Breast epithelium (tissue), 4 donors: ENCODE results near the gene GAK. TPM values are rescaled to one million over a fixed set of nuclear protein-coding genes. Genes with fewer than 3 reads are reported as not detected.

ENCODE experiments used
- DNase-seq, 2 donors: peaks; one replicate each; pipeline ENCODE4 v3.0.0-alpha.2; 2019; ENCODE audit warnings: low spot score in 2 of 2
- H3K27ac ChIP-seq, 2 donors: fragments of 200-600 bp; sonication (generic) in 1 of 2; one replicate each; pipeline ENCODE4 v1.5.1; 2016 to 2019; ENCODE audit warnings: mild to moderate bottlenecking in 1 of 2
- H3K27me3 ChIP-seq, 2 donors: fragments of 200-600 bp; sonication (generic) in 1 of 2; one replicate each; pipeline versions ENCODE4 v1.5.1 to v1.6.0; 2017 to 2019; ENCODE audit warnings: control low read depth in 1 of 2, mild to moderate bottlenecking in 1 of 2
- H3K36me3 ChIP-seq: fragments of 200-600 bp; one replicate; pipeline ENCODE4 v1.5.1; 2019
- H3K4me1 ChIP-seq, 2 donors: fragments of 200-600 bp; sonication (generic); one replicate each; pipeline ENCODE4 v1.5.1; 2016 to 2019; ENCODE audit warnings: control low read depth in 1 of 2
- H3K4me3 ChIP-seq, 3 donors: fragments of 200-600 bp; sonication (generic); 1 replicate in 2 of 3; 2 replicates in 1 of 3; pipeline ENCODE4 v1.5.1; 2016 to 2019; ENCODE audit warnings: mild to moderate bottlenecking in 3 of 3, moderate library complexity in 2 of 3
- H3K9me3 ChIP-seq, 2 donors: fragments of 200-600 bp; sonication (generic) in 1 of 2; one replicate each; pipeline ENCODE4 v1.5.1; 2016 to 2019; ENCODE audit warnings: control low read depth in 1 of 2
- CTCF ChIP-seq, 3 donors: fragments of 450-650 bp; IDR thresholded peaks; one replicate each; pipeline ENCODE4 v1.5.1; 2016 to 2017; ENCODE audit warnings: antibody characterized with exemption in 3 of 3, mild to moderate bottlenecking in 3 of 3, moderate library complexity in 3 of 3
- POLR2A ChIP-seq: fragments of 450-650 bp; IDR thresholded peaks from one replicate; pipeline ENCODE4 v1.6.1; 2016; ENCODE audit warnings: antibody characterized with exemption, mild to moderate bottlenecking, moderate library complexity
- POLR2AphosphoS5 ChIP-seq, 3 donors: sonication (generic); formaldehyde crosslinking; IDR thresholded peaks; one replicate each; pipeline ENCODE4 v1.6.1; 2017; ENCODE audit warnings: antibody characterized with exemption in 3 of 3
- intact Hi-C: fragments of 100-400 bp; cut with DNase I; formaldehyde crosslinking; loops from one replicate; pipeline ENCODE4 v1.15.1; 2023; ENCODE audit warnings: low total_unique reads
- total RNA-seq, 3 donors: library from RNA; depleted of rRNA; stranded (reverse); fragments of >200 nt; gene quantifications; one replicate each; pipeline ENCODE4 v1.1.0, GENCODE V29; 2016

GAK gene
- total RNA-seq, 3 donors from 2014 or later: 76.2 to 95.7 (median 81.9) TPM

GRCh38 chr4:880684-881405 lies 51.3 kb downstream of the GAK start:
- TF ChIP-seq CTCF (IDR thresholded peaks at IDR 0.05) (no peak), POLR2AphosphoS5 (IDR thresholded peaks at IDR 0.05) (no peak), POLR2A (no peak)
- H3K4me1 ChIP-seq: no peaks in the 10 kb centered on the region
- H3K27ac ChIP-seq: no peak overlapping the region
- no peaks in the 10 kb centered on the region for H3K9me3 ChIP-seq
- H3K36me3 ChIP-seq: peaks cover 13% of the 10 kb centered on the region
- H3K4me3 ChIP-seq: no peak overlapping the region
- H3K27me3 ChIP-seq: no peaks in the 10 kb centered on the region
- no peak for DNase-seq
- intact Hi-C loops: no loop called here

DNA sequence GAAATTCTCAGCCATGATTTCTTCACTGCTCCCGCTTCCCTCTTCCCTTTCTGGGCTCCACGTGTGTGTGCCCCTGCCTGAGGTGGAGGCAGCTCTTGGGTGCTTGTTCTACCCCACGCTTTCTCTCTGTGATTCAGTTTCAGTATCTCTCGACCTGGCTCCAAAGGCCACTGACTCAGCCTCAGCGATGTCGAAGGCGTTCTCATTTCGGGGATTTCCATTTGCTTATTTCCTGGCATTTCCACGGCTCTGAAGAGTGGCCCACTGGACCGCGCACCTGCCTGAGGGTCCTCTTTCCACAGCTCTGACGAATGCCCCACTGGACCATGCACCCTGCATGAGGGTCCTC lies 52.4 kb downstream of the GAK start:
- H3K4me3 ChIP-seq: no peak overlapping the region
- H3K9me3 ChIP-seq: no peaks in the 10 kb centered on the region
- no peaks in the 10 kb centered on the region for H3K4me1 ChIP-seq
- no peak for TF ChIP-seq POLR2AphosphoS5 (IDR thresholded peaks at IDR 0.05)
- TF ChIP-seq POLR2A: no peak
- TF ChIP-seq CTCF (IDR thresholded peaks at IDR 0.05): no peak
- peaks cover 13% of the 10 kb centered on the region for H3K36me3 ChIP-seq
- H3K27ac ChIP-seq: no peak overlapping the region
- DNase-seq: no peak
- no peaks in the 10 kb centered on the region for H3K27me3 ChIP-seq
- intact Hi-C loops: no loop called here

DNA sequence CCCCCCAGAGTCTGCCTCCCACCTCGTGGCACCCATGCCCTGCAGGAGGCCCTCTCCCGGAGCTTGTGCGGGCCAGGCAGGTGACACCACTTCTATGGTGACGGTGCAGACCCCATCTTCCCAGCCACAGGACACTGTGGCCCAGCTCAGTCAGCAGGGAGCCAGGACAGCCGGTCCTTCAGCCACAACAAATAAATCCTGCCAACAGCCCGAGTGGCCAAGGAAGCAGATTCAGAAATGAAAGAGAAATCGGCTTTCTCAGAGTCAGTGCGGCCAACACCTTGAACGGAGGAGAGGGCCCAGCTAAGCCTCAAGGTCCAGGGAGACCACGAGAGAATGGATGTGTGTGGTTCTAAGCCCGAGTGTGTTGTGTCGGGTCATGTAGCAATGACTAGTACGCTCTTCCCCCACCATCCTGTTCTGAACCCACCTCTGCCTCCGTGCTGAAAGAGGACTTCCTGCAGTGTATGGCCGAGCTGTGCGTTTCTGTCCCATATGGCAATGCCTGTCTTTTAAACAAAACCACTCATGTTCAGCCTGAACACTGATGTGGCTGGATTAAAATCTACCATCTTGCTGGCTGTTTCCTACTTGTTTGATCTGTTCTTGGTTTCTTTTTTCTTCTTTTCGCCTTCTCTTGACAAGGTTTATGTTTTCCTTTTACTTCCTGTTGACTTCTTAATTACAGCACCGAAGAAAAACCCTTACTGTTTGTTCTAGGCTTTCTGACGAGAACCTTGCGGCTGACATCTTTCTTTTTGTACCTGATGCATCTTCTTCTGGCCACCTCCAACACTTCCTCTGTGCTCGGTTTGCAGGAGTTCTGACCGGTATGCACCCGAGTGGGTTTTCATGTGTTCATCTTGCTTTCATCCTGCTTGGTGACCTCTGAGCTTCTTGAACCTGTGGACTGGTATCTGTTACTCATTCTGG lies 53.1 kb downstream of the GAK start:
- peaks cover 13% of the 10 kb centered on the region for H3K36me3 ChIP-seq
- H3K27ac ChIP-seq: no peak overlapping the region
- DNase-seq: no peak
- H3K9me3 ChIP-seq: no peaks in the 10 kb centered on the region
- H3K27me3 ChIP-seq: no peaks in the 10 kb centered on the region
- no peak overlapping the region for H3K4me3 ChIP-seq
- no peaks in the 10 kb centered on the region for H3K4me1 ChIP-seq
- intact Hi-C loops: no loop called here
- TF ChIP-seq POLR2AphosphoS5 (IDR thresholded peaks at IDR 0.05) (no peak), CTCF (IDR thresholded peaks at IDR 0.05) (no peak), POLR2A (no peak)

DNA sequence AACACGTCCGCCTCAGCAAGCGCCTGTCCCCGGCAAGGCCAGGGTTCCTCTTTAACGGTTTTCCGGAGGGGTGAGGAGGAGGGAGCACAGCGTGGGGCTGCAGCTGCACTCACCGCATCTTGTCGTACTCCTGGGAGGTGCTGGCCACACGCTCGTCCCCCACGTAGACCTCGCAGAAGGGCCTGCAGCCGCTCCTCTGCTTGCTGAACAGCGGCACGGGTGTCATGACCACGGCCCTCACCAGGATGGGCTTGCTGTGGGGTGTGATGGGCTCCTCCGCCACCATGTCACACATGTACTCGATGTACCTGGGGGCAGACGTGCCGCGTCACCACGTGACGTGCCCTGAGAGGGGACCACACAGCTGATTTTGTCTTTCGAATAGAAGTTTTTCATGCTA lies 54.6 kb downstream of the GAK start:
- H3K27ac ChIP-seq: no peak overlapping the region
- H3K9me3 ChIP-seq: no peaks in the 10 kb centered on the region
- H3K4me1 ChIP-seq: no peaks in the 10 kb centered on the region
- intact Hi-C loops: no loop called here
- no peak for DNase-seq
- H3K27me3 ChIP-seq: no peaks in the 10 kb centered on the region
- TF ChIP-seq POLR2A: no peak
- no peak for TF ChIP-seq CTCF (IDR thresholded peaks at IDR 0.05)
- TF ChIP-seq POLR2AphosphoS5 (IDR thresholded peaks at IDR 0.05): no peak
- H3K4me3 ChIP-seq: no peak overlapping the region
- H3K36me3 ChIP-seq: peaks cover 10% of the 10 kb centered on the region

DNA sequence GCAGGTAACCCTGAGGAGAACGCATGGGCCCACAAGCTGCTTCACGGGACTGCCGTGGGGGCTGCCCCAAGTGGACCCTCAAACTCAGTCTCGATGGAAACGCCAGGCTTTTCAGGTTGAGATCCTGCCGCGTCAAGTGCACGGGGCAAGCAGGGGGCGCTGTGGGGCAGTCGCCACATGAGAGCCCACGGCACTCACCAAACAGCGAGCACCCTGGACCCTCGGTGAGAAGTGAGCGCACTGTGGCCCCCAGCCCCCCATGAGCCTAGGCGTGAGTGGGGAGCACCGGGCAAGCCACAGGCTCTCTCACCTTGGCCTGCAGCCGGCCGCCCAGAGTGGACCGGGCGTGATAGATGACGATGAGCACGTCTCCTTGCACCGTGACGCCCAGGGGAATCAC lies 55.3 kb downstream of the GAK start:
- Histone ChIP-seq H3K27me3 (no peaks in the 10 kb centered on the region), H3K4me3 (no peak overlapping the region), H3K27ac (no peak overlapping the region), H3K4me1 (no peaks in the 10 kb centered on the region), H3K9me3 (no peaks in the 10 kb centered on the region), H3K36me3 (peaks cover 5% of the 10 kb centered on the region)
- intact Hi-C loops: no loop called here
- no peak for DNase-seq
- no peak for TF ChIP-seq POLR2AphosphoS5 (IDR thresholded peaks at IDR 0.05)
